ENCODE data around the gene PTPRU.
"Not testable (repeated sequence)": the region's sequence is repeated elsewhere in the genome, so short reads cannot be mapped to it uniquely, and the experiment has no call there.

PTPRU gene

DNA sequence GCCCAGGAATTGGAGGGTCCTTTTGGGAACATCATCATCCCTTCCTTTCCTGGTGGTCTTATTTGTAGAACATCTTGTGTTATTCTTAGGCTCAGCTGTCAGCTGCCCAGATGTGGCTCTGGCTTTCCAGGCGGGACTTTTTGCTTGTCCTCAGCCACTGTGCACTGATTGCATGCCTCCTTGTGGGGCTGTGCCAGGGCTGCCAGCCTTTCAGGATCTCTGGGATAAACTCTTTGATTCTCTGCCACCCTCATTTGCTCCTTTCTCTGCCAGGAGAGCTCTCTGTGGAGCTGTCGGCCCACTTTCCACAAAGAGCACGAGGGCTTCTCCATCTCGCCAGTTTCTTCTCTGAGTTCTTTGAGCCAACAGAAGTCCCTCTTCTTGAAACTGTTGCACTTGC is 63.1 kb downstream of the PTPRU start:
- H3K9me3 ChIP-seq, result no peaks in the 10 kb centered on the region
- no peak overlapping the region for H3K4me3 ChIP-seq (ENCODE audit: low read depth in 1 of 2, low read length in 1 of 2)
- H3K27me3 ChIP-seq, result no peaks in the 10 kb centered on the region
- H3K36me3 ChIP-seq, result no peaks in the 10 kb centered on the region
- H3K27ac ChIP-seq, result no peak overlapping the region
- TF ChIP-seq, protein P1, sequence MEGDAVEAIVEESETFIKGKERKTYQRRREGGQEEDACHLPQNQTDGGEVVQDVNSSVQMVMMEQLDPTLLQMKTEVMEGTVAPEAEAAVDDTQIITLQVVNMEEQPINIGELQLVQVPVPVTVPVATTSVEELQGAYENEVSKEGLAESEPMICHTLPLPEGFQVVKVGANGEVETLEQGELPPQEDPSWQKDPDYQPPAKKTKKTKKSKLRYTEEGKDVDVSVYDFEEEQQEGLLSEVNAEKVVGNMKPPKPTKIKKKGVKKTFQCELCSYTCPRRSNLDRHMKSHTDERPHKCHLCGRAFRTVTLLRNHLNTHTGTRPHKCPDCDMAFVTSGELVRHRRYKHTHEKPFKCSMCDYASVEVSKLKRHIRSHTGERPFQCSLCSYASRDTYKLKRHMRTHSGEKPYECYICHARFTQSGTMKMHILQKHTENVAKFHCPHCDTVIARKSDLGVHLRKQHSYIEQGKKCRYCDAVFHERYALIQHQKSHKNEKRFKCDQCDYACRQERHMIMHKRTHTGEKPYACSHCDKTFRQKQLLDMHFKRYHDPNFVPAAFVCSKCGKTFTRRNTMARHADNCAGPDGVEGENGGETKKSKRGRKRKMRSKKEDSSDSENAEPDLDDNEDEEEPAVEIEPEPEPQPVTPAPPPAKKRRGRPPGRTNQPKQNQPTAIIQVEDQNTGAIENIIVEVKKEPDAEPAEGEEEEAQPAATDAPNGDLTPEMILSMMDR (IDR thresholded peaks at IDR 0.05), result no peak
- H3K4me1 ChIP-seq (ENCODE audit: control insufficient read depth in 1 of 2, insufficient read depth in 1 of 2, low read depth in 1 of 2, low read length in 1 of 2), result no peaks in the 10 kb centered on the region

DNA sequence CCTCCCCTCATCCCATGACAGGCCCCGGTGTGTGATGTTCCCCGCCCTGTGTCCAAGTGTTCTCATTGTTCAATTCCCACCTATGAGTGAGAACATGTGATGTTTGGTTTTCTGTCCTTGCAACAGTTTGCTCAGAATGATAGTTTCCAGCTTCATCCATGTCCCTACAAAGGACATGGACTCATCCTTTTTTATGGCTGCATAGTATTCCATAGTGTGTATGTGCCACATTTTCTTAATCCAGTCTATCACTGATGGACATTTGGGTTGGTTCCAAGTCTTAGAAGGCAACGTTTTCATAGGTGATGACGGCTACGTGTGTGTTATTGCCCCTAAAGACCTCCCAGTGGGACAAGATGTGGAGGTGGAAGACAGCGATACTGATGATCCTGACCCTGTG is 65.4 kb downstream of the PTPRU start:
- not testable (repeated sequence) for H3K27me3 ChIP-seq, H3K36me3 ChIP-seq

DNA sequence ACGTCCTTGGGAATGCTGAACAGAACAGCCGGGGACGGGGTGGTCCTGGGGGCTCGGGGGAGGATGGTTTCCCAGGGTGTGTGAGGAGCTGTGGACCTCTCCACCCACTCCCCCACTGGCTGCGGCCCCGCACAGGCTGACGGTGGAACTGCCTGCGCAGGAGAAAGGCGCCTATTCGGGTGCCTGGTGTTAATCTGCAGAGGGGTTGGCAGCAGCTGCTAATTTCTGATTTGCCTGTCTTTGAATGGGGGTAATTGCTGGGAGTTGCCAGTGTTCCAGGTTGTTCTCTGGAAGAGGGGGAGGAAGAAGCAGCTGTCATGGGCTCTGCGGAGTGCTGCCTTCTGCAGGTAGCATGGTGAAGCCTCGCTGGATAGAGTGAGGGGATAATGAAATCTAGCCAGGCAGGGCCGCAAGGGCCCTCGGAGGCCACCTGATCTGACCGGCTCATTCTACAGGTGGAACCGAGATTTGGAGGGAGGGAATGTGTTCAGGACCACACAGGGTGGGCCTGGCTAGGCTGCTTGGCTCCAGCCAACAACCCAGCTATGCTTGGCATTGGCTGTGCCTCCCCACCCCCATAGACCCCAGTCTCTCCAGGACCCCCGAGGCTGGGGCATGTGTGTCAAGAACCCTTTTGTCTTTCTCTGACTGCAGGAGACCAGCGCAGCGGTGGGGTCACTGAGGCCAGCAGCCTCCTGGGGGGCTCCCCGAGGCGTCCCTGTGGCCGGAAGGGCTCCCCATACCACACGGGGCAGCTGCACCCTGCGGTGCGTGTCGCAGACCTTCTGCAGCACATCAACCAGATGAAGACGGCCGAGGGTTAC is 67.1 kb downstream of the PTPRU start:
- no peaks in the 10 kb centered on the region for H3K27me3 ChIP-seq
- no peak overlapping the region for H3K27ac ChIP-seq
- no peaks in the 10 kb centered on the region for H3K36me3 ChIP-seq
- TF ChIP-seq, protein P1 (IDR thresholded peaks at IDR 0.05), result no peak
- no peaks in the 10 kb centered on the region for H3K4me1 ChIP-seq (ENCODE audit: control insufficient read depth in 1 of 2, insufficient read depth in 1 of 2, low read depth in 1 of 2, low read length in 1 of 2)
- H3K4me3 ChIP-seq (ENCODE audit: low read depth in 1 of 2, low read length in 1 of 2), result no peak overlapping the region
- H3K9me3 ChIP-seq, result no peaks in the 10 kb centered on the region

More for the DNA sequence above, 65.4 kb downstream of the PTPRU start:
- not testable (repeated sequence) for H3K4me1 ChIP-seq (ENCODE audit: control insufficient read depth in 1 of 2, insufficient read depth in 1 of 2, low read depth in 1 of 2, low read length in 1 of 2); H3K4me3 ChIP-seq (ENCODE audit: low read depth in 1 of 2, low read length in 1 of 2); H3K27ac ChIP-seq; H3K9me3 ChIP-seq

DNA sequence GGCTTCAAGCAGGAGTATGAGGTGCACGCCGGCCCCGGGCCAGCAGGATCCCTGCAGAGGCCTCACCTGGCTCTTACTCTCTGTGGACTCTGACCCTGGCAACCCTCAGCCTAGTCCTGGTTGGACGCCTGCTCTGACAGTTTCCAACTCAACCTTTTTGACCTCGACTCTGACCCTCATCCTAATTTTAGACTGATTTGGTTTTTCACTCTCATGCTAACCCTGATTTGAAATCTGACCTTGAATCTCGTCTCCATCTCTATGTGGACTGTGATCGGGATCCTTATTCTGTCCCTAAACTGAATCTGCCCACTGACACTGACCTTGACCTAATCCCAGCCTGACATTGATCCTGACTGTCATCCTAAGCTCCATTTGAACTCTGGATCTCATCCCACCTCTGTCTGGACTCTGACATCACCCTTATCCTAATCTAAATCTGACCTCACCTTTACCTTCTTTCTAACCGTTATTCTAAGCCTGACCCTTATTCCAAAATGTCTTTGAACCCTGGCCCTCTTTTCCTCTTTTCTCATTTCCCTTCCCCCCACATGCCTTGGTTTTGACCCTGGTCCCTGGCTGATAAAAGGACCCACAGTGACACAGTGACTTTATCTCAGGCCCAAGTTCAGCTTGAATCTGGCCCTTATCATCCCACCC is 67.8 kb downstream of the PTPRU start:
- Histone ChIP-seq H3K4me3 (ENCODE audit: low read depth in 1 of 2, low read length in 1 of 2) (no peak overlapping the region), H3K27me3 (no peaks in the 10 kb centered on the region), H3K9me3 (no peaks in the 10 kb centered on the region), H3K27ac (no peak overlapping the region), H3K4me1 (ENCODE audit: control insufficient read depth in 1 of 2, insufficient read depth in 1 of 2, low read depth in 1 of 2, low read length in 1 of 2) (no peaks in the 10 kb centered on the region), H3K36me3 (no peaks in the 10 kb centered on the region)
- TF ChIP-seq, protein P1 (IDR thresholded peaks at IDR 0.05), result no peak

DNA sequence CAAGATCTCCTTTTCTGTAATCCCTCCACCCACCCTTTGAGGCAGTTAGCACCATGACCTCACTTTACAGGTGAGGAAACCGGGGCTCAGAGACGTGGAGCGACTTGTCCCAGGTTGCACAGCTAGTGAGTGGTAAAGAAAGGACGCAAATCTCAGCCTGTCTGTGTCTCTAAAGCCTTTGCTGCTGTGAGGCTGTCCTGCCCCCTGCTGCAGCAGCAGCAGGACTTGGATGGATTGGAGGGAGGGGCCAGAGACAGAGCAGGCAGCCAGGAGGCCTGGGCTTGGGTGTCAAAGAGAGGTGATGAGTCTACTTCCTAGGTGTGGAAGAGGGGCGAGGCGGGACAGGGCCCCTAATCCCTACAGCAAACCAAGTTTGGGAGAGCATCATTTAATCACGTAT is 69.6 kb downstream of the PTPRU start:
- no peak overlapping the region for H3K4me3 ChIP-seq (ENCODE audit: low read depth in 1 of 2, low read length in 1 of 2)
- no peaks in the 10 kb centered on the region for H3K9me3 ChIP-seq
- H3K36me3 ChIP-seq, result no peaks in the 10 kb centered on the region
- no peaks in the 10 kb centered on the region for H3K4me1 ChIP-seq (ENCODE audit: control insufficient read depth in 1 of 2, insufficient read depth in 1 of 2, low read depth in 1 of 2, low read length in 1 of 2)
- no peak overlapping the region for H3K27ac ChIP-seq
- no peaks in the 10 kb centered on the region for H3K27me3 ChIP-seq
- TF ChIP-seq, protein P1 (IDR thresholded peaks at IDR 0.05), result no peak

DNA sequence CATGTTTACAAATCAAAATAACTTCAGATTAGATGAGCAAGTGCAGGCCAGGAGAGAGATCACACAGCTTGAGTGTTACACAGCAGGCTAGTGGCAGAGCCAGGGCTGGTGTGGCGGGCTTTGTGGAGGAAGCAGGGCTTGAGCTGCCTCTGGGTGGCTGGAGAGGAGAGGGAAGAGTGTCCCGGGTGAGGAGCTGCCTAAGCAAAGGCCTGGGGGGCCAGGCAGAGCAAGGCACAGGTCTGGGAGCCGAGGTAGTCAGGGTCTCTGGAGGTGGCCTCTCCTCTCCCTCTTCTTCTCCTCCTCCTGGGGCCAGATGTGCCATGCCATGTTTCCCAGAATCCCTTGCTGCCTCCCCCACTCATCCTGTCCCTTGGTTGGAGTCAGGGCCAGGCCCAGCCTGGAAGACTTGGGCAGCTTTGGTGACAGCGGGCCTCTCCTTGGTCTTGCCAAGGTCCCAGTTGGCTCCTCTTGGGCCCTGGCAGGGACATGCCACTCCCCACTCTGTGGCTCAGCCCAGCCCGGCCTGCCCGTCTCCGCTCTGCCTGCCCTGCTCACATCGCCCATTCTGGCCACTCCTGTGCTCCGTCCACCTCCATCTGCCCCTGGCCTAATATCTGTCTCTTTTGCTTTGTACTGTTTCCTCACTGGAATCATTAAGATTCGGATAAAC is 70.3 kb downstream of the PTPRU start:
- TF ChIP-seq, protein P1 (IDR thresholded peaks at IDR 0.05), result no peak
- Histone ChIP-seq H3K27me3 (no peaks in the 10 kb centered on the region), H3K27ac (no peak overlapping the region), H3K4me3 (ENCODE audit: low read depth in 1 of 2, low read length in 1 of 2) (no peak overlapping the region), H3K4me1 (ENCODE audit: control insufficient read depth in 1 of 2, insufficient read depth in 1 of 2, low read depth in 1 of 2, low read length in 1 of 2) (no peaks in the 10 kb centered on the region), H3K9me3 (no peaks in the 10 kb centered on the region), H3K36me3 (no peaks in the 10 kb centered on the region)
